SK-N-SH (cell line): ENCODE data around the gene CD2AP.
"Not testable (repeated sequence)": the region's sequence is repeated elsewhere in the genome, so short reads cannot be mapped to it uniquely, and the experiment has no call there.

Experiments
- CHD2 ChIP-seq: fragments of 150-350 bp; IDR thresholded peaks from 2 replicates; pipeline ENCODE4 v1.6.1; 2018; ENCODE audit warnings: low read length; ENCODE audit not compliant: partially characterized antibody
- CTCF ChIP-seq: fragments of 200-600 bp; sonication (generic); IDR thresholded peaks from 2 replicates; pipeline ENCODE4 v1.6.1; 2017; ENCODE audit warnings: antibody characterized with exemption, mild to moderate bottlenecking, moderate library complexity
- EP300 ChIP-seq, 2 experiments: IDR thresholded peaks; 2 replicates each; pipeline versions ENCODE4 v1.4.0 to v1.6.1; 2012; ENCODE audit warnings: borderline replicate concordance in 1 of 2, low read depth in 1 of 2, low read length in 1 of 2
- EZH2phosphoT487 ChIP-seq: fragments of 200-600 bp; sonication (generic); IDR thresholded peaks from 2 replicates; pipeline ENCODE4 v1.6.1; 2017; ENCODE audit warnings: low read depth, mixed run types, mild to moderate bottlenecking, antibody characterized with exemption, moderate library complexity, borderline replicate concordance
- FOXJ3 ChIP-seq: sonication (generic); formaldehyde crosslinking; IDR thresholded peaks from 2 replicates; pipeline ENCODE4 v1.5.1; 2020; ENCODE audit warnings: mild to moderate bottlenecking, missing genetic modification reagents
- FOXM1 ChIP-seq: IDR thresholded peaks from 2 replicates; pipeline ENCODE4 v1.4.0; 2012; ENCODE audit warnings: low read depth, mild to moderate bottlenecking
- JUND ChIP-seq: IDR thresholded peaks from 2 replicates; pipeline ENCODE4 v1.4.0; 2012
- PBX3 ChIP-seq: IDR thresholded peaks from 2 replicates; pipeline ENCODE4; 2012
- POLR2AphosphoS5 ChIP-seq: IDR thresholded peaks from 2 replicates; pipeline ENCODE4 v1.6.1; 2012; ENCODE audit warnings: low read depth, low read length
- SMC3 ChIP-seq: IDR thresholded peaks from 2 replicates; pipeline ENCODE4 v1.6.1; 2012; ENCODE audit warnings: low read depth, low read length, improper control_type of control experiment
- TEAD4 ChIP-seq: IDR thresholded peaks from 2 replicates; pipeline ENCODE4 v1.4.0; 2012; ENCODE audit warnings: mild to moderate bottlenecking, borderline replicate concordance; ENCODE audit not compliant: insufficient read depth
- TF ChIP-seq, protein P1 (sequence below): IDR thresholded peaks from 2 replicates; pipeline ENCODE4 v1.4.0; 2012; ENCODE audit warnings: low read depth, borderline replicate concordance
- TF ChIP-seq, protein P2 (sequence below): IDR thresholded peaks from 2 replicates; pipeline ENCODE4 v1.6.1; 2012; ENCODE audit warnings: mild to moderate bottlenecking, low read depth, low read length, moderate library complexity

DNA sequence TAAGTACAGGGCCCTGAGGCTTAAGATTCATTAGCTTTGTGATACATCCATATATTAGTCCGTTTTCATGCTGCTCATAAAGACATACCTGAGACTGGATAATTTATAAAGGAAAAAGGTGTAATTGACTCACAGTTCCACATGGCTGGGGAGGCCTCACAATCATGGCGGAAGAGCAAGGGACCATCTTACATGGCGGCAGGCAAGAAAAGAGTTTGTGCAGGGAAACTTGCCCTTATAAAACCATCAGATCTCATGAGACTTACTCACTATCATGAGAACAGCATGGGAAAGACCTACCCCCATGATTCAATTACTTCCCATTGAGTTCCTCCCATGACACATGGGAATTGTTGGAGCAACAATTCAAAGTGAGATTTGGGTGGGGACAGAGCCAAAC is 32.6 kb upstream of the CD2AP start:
- not testable (repeated sequence) for TF ChIP-seq CTCF; PBX3; CHD2; SMC3; TEAD4; FOXJ3 (CRISPR knock-in tag); EZH2phosphoT487; EP300 (IDR thresholded peaks at IDR 0.05; ENCODE audit: borderline replicate concordance in 1 of 2, low read depth in 1 of 2, low read length in 1 of 2); FOXM1; POLR2AphosphoS5; JUND
- TF ChIP-seq, protein P1, sequence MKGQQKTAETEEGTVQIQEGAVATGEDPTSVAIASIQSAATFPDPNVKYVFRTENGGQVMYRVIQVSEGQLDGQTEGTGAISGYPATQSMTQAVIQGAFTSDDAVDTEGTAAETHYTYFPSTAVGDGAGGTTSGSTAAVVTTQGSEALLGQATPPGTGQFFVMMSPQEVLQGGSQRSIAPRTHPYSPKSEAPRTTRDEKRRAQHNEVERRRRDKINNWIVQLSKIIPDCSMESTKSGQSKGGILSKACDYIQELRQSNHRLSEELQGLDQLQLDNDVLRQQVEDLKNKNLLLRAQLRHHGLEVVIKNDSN = not testable (repeated sequence)
- TF ChIP-seq, protein P2, sequence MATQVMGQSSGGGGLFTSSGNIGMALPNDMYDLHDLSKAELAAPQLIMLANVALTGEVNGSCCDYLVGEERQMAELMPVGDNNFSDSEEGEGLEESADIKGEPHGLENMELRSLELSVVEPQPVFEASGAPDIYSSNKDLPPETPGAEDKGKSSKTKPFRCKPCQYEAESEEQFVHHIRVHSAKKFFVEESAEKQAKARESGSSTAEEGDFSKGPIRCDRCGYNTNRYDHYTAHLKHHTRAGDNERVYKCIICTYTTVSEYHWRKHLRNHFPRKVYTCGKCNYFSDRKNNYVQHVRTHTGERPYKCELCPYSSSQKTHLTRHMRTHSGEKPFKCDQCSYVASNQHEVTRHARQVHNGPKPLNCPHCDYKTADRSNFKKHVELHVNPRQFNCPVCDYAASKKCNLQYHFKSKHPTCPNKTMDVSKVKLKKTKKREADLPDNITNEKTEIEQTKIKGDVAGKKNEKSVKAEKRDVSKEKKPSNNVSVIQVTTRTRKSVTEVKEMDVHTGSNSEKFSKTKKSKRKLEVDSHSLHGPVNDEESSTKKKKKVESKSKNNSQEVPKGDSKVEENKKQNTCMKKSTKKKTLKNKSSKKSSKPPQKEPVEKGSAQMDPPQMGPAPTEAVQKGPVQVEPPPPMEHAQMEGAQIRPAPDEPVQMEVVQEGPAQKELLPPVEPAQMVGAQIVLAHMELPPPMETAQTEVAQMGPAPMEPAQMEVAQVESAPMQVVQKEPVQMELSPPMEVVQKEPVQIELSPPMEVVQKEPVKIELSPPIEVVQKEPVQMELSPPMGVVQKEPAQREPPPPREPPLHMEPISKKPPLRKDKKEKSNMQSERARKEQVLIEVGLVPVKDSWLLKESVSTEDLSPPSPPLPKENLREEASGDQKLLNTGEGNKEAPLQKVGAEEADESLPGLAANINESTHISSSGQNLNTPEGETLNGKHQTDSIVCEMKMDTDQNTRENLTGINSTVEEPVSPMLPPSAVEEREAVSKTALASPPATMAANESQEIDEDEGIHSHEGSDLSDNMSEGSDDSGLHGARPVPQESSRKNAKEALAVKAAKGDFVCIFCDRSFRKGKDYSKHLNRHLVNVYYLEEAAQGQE = not testable (repeated sequence)
